NCI-H748 (cell line): ENCODE measurements around the gene CCZ1.
"Not testable (repeated sequence)": the region's sequence is repeated elsewhere in the genome, so short reads cannot be mapped to it uniquely, and the experiment has no call there.

Experiments
- DNase-seq: peaks from one replicate; lab custom pipeline; 2025; ENCODE audit not compliant: unreplicated experiment; lab: John Stamatoyannopoulos, UW

Gene CCZ1

GRCh38 chr7:5898480-5899224 is at the start of gene CCZ1:
Gene CCZ1, plus strand, starts transcription at chr7:5898733. Its CDS starts 67 bp downstream, at chr7:5898800.
- DNase-seq, result peak; percentile 80

DNA sequence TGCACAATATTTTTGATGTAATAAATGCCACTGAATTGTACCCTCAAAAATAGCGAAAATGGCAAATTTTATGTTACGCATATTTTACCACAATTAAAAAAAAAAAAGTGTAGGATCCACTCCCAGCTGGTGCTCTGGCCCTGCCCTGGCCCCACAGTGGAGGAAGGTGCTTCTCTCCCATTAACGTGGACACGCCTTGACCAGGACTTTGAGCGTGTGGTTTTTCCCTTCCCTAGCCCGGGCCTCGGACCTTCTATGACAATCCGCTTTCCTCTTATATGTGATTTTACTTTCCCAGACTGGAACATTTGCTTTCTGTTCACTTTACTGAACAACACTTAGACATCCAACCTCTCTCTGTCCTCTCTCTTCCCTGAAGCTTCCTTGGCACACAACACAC is 47.6 kb upstream of the CCZ1 start:
- no peak for DNase-seq

- peak; percentile 3 for DNase-seq
These were observed 43.8 kb upstream of the CCZ1 start for GRCh38 chr7:5854738-5855137.

DNA sequence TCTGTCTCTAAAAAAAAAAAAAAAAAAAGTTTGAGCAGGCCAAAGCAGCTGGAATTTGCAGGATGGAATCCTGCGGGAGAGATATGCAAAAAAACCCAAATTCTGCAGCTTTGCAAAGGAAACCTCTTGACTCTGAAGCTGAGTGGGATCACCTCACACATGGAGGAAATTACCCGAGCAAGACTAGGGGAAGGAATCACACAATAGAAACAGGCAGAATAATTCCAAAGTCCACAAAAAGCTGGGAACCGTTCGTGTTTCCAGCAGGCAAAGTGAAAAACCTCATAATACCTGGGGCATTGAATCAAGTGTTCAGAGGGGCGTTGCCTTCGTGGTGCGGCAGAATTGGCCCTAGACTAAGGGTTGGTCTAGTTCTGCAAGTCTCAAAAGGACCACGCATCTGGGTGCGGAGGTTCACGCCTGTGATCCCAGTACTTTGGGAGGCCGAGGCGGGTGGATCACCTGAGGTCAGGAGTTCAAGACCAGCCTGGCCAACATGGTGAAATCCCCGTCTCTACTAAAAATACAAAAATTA is 41.4 kb upstream of the CCZ1 start:
- DNase-seq, result not testable (repeated sequence)

DNA sequence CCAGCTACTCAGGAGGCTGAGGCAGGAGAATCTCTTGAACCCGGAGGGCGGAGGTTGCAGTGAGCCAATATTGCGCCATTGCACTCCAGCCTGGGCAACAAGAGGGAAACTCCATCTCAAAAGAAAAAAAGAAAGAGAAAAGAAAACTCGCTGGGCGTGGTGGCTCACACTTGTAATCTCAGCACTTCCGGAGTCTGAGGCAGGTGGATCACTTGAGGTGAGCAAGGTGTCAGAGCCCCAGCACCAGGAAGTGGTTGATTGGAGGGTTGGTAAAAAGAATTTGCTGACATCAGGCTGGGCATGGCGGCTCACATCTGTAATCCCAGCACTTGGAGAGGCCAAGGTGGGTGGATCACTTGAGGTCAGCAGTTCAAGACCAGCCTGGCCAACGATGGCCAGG is 40.0 kb upstream of the CCZ1 start:
- DNase-seq, result not testable (repeated sequence)

- not testable (repeated sequence) for DNase-seq
These were observed 37.3 kb upstream of the CCZ1 start for GRCh38 chr7:5861281-5861680.

GRCh38 chr7:5862753-5863366 is 35.7 kb upstream of the CCZ1 start:
- not testable (repeated sequence) for DNase-seq

DNA sequence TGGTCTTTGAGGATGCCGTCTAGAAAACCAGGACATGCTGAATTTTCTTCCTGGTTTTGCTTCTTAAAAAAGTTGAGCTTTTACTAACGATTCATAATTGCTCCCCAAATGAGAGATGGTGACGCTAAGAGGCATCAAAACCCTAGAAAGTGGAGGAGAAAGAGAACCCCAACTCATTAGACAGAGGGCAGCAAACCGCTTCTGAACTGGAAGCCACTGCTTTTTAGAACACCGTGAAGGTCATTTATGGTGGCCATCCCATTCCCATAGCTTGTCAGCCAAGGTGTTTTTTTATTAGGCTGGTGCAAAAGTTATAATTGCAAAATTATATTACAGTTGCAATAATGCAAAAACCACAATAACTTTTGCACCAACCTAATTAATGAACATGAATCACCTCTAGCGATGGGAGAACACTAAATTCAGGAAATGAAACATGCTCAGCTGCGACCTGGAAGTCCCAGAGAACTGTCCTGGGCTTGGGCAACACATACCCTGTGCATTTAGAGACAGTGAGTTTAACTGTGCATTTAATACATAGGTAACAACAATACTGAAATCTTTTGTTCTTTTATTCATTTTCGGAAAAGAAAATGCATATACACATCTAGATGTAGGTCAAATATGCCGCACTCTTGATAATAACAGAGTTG is 33.1 kb upstream of the CCZ1 start:
- peak; percentile 4 for DNase-seq

DNA sequence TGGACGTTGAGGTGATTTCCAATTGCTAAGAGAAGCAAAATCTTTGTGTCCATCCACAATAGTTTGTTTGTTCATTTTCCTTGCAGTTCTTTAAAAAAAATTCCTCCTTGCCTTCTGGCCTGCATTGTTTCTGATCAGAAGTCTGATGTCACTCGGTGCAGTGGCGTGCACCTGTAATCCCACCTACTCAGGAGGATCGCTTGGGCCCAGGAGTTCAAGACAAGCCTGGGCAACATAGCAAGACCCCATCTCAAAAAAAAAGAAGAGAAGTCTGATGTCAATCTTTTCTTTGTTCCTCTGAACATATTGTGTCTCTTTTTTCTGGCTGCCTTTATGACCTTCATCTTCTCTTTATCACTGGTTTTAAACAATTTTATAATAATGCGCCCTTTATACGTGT is 31.5 kb upstream of the CCZ1 start:
- DNase-seq, result no peak

DNA sequence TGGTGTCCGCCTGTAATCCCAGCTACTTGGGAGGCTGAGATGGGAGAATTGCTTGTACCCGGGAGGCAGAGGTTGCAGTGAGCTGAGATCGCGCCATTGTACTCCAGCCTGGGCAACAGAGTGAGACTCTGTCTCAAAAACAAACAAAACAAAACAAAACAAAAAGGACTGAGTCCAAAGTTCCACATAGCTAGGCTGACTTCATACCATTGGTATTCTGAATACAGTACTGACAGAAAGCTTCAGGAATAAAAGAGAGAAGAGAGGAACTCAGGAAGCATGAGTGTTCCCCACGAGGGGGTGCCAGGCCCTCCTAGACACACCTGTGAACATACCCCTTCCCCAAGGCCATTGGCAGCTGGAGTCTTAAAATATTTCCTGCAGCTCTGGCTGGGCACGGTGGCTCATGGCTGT is 29.6 kb upstream of the CCZ1 start:
- DNase-seq, result not testable (repeated sequence)

DNA sequence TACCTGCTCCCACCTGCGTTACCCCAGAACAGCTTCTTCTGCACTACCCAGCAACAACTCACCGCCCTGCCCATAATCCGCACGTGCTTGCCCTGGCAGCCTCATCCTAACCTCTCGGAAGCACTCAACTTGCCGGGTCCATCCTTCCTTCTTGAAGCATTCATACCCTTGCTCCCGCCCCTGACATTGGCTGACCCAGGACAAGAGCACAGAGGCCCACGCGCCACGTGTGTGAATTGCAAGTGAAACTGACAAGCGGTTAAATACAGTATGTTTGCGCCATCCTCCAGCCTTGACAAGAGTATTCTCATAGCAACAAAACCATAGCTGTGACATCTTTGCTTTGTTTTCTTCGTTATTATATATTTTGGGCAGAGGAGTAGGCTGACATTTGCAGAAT is 28.8 kb upstream of the CCZ1 start:
- no peak for DNase-seq

- no peak for DNase-seq
These were observed 28.2 kb upstream of the CCZ1 start for GRCh38 chr7:5870311-5870710.

- DNase-seq, result no peak
These were observed 26.2 kb upstream of the CCZ1 start for GRCh38 chr7:5872326-5872725.

DNA sequence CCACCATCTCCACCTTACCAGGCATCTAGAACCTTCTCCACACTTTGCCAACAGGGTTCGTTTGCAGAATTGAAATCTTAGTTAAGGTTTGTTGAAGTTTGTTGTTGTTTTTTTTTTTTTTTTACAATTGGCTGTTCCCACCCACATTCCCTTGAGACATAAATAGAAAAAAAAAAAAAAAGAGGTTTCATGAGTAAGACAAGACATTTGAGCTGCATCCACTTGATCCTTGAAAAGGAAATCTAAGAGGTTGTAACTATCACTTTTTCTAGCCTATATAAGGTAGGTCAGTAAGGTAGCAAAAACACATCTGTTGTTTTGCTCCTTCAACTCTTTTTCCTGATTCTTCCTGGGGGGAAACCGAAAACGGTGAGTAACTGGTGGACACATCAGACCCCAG is 18.9 kb upstream of the CCZ1 start:
- DNase-seq, result not testable (repeated sequence)

GRCh38 chr7:5880106-5880505 is 18.4 kb upstream of the CCZ1 start:
- DNase-seq, result not testable (repeated sequence)

DNA sequence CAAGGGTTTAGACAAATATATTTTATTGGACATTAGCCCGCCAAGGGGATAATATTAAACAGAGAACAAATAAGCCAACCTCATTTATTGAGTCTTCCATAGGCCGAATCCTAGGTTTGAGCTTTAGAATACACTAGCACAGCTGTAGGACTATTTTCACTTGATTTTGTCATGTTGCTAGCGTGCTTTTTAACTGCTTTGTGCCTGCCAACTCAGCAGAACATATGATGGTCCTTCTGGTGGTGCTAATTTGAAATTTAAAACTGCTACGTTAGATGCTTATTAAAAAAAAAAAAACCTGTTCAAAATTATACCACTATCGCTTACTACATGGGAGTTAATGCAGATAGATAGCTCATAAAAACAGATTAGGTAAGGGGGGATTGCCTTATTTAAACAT is 14.1 kb upstream of the CCZ1 start:
- DNase-seq, result not testable (repeated sequence)

GRCh38 chr7:5888021-5888420 is 10.5 kb upstream of the CCZ1 start:
- DNase-seq, result not testable (repeated sequence)

GRCh38 chr7:5890244-5890643 is 8.3 kb upstream of the CCZ1 start:
- peak; percentile 25 for DNase-seq

DNA sequence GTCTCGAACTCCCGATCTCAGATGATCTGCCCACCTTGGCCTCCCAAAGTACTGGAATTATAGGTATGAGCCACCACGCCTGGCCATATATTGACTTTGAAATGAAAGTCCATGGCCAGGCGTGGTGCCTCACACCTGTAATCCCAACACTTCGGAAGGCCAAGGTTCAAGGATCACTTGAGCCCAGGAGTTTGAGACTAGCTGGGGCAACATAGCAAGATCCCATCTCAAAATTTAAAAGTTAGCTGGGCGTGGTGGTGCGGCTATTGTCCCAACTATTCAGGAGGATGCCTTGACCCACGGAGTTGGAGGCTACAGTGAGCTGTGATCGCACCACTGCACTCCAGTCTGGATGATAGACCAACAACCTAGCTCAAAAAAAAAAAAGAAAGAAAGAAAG is 6.0 kb upstream of the CCZ1 start:
- DNase-seq, result no peak

DNA sequence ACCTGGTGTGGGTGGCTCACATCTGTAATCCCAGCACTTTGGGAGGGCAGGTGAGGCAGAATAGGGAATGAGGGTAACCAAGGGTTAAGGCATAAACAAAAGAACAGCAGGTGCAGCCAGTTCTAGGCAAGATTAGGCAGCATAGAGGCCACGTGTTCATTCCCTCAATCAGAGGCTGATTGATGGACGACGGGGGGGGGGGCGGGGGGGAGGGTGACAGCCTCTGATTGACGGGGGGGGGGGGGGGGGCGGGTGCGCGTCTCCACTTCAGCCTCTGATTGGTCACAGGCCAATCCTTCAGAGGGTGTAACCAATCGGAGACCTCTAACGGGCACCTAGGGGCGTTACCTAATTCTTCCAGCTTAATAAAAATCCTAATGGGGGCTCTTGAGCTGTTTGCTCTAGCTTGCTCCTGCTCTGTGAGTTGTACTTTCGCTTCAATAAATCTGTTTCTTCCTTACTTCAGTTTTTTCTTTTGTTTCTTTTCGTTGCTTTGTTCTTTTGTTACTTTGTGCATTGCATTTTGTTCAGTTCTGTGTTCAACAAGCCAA is 1.1 kb upstream of the CCZ1 start:
- DNase-seq, result peak; percentile 70

DNA sequence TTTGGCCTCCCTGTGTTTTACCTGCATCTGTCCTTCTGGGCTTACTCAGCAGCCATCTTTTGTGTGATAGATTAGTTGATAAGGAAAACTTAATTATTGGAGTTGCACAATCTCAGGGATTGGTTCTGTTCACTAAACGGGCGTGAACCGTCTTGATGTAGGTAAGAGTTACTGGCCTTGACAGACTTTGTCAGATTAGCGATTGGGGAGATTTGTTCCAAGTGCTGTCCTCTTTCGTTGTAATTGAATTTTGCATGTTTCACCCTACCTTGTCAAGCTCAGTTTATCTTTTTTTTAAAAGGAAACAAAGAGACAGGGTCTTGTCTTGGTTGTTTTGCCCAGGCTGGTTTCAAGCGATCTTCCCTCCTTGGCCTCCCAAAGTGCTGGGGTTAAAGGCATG is 4.5 kb downstream of the CCZ1 start:
- not testable (repeated sequence) for DNase-seq

DNA sequence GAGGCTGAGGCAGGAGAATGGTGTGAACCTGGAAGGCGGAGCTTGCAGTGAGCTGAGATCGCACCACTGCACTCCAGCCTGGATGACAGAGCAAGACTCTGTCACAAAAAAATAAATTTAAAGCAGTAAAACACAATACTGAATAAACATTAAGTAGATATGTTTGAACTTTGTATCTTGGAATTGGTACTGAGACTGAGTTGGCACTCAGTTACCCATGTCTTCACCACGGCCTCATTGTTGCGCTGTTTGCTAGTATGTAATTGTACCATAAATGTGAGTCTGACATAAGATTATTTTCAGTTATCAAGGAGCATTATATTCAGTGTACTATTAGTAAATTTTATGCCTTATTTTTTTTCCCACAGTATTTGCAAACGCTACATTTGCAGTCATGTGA is 6.2 kb downstream of the CCZ1 start:
- DNase-seq, result not testable (repeated sequence)
